GM12874 (cell line): ENCODE data around the gene BCAS1.

Source experiments
- TF ChIP-seq, protein P1 (sequence below): IDR thresholded peaks from 2 replicates; pipeline ENCODE4 v1.5.1; 2011; ENCODE audit warnings: low read depth, mild to moderate bottlenecking, control low read depth, low read length, moderate library complexity; ENCODE audit not compliant: insufficient read depth

Gene BCAS1

DNA sequence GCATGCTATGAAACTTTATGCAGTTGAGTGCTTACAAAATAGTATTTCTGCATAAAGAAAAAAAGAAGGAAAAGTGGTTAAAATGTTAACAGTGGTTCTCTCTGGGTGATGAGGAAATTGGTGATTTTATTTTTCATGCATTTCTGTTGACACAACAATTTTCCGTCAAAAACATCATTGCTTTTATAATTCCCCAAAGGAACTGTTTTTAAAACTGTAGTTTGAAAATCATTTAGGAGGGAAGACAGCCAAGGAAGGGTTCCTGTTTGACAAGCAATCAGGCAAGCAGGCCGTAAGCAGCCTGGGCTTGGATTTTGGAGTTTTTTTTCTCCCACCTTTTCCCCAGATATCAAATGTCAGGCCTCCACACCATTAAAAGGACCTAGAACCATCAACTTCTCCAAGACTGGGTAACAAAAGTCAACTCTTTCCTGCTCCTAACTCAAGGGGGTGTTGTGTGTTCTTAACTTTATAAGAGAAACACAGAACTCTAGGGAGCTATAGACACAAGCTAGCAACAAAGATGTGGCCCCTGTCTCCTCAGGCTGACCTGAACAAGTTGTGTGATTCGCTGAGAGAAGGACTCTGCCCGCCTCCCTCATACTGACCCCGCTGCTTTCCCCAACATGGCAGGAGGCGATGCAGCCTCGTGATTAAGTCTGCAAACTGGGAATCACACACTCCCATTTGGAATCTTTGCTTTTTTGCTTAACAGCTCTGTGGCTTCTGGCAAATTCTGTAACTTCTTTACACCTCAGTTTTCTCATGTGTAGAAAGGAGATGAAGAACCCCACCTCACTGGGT, 146.6 kb downstream of the BCAS1 start:
- TF ChIP-seq, protein P1, sequence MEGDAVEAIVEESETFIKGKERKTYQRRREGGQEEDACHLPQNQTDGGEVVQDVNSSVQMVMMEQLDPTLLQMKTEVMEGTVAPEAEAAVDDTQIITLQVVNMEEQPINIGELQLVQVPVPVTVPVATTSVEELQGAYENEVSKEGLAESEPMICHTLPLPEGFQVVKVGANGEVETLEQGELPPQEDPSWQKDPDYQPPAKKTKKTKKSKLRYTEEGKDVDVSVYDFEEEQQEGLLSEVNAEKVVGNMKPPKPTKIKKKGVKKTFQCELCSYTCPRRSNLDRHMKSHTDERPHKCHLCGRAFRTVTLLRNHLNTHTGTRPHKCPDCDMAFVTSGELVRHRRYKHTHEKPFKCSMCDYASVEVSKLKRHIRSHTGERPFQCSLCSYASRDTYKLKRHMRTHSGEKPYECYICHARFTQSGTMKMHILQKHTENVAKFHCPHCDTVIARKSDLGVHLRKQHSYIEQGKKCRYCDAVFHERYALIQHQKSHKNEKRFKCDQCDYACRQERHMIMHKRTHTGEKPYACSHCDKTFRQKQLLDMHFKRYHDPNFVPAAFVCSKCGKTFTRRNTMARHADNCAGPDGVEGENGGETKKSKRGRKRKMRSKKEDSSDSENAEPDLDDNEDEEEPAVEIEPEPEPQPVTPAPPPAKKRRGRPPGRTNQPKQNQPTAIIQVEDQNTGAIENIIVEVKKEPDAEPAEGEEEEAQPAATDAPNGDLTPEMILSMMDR = no peak

DNA sequence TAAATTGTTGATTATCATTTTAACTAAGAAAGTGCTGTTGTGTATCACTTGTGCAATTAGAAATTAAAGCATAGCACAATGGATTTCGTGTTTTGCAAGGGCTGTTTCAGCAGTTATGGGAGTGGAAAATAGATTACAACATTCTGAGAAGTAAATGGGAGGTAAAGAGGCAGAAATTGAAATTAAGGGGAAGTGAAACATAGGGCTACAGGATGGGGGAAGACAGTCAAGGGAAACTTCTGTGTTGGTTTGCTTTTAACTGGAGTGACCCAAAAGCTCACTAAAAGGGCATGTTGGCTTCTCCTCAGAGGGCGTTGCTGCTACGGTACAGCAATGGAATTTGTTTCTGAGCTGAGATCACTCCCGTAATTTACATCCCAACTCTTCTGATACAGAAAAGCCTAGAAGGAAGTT, 147.5 kb downstream of the BCAS1 start:
- TF ChIP-seq, protein P1 = no peak

DNA sequence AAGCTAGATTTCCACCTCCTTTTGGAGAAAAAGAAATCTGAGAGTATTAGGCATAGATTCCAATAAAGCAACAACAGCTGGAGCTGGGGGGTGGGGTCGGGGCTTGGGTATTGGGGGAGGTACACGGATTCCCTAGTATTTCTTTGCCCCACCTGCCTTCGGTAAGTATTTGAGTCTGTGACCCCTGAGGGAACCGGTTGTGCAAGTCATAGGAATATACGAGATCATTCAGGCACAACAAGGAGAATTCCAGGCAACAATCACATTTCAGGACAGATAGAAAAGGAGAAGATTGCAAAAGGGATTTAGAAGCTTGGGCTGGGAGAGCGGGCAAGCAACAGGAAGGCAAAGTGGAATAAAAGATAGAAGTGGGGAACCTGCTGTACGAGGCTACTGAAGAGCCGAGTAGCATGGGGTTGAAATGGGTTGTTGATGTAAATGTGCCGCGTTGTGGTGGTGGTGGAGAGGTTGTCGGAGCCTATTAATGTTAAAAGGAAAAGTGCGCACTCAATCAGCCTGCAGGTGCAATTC, 148.9 kb downstream of the BCAS1 start:
- TF ChIP-seq, protein P1 = no peak

DNA sequence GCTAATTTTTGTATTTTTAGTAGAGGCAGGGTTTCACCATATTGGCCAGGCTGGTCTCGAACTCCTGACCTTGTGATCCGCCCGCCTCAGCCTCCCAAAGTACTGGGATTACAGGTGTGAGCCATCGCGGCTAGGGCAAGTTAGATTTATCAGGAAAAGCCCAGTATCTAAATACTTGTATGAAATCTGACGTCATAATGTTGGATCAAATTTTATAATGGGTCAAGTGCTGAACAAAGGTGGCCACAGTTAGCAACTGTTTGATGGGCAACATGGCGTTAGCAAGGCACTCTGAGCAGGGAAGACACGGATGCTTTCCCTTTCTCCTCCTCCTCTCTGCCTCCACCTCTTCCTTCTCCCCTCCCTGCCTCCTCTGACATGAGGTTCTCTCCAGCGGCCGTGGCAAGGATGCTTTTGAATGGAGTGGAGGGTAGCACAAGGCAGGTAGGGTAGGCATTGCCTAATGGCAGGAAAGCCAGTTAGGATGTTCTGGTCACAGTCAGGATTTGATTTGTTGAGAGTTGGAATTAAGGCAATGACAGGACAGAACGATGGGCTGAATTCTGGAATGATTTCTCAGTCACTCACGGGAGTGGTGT, 149.6 kb downstream of the BCAS1 start:
- TF ChIP-seq, protein P1 = no peak

DNA sequence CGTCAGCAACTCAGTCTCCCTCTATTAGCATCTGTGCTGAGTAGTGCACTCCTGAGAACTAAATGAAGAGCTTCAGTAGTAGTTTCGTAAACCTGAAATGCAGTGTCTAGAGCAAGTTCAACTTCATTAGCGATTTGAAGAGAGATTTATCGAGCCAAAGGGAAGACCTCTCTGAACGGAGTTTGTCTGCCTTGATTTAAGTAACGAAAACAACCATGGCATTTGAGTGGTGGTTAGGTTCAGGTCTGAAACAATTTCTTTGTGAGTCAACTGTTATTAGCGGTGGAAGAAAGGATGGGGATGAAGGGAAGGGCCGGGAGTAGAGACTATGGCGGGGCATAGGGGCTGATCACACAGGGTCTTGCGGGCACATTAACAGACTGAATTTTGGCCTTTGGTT, 150.5 kb downstream of the BCAS1 start:
- TF ChIP-seq, protein P1 = no peak

DNA sequence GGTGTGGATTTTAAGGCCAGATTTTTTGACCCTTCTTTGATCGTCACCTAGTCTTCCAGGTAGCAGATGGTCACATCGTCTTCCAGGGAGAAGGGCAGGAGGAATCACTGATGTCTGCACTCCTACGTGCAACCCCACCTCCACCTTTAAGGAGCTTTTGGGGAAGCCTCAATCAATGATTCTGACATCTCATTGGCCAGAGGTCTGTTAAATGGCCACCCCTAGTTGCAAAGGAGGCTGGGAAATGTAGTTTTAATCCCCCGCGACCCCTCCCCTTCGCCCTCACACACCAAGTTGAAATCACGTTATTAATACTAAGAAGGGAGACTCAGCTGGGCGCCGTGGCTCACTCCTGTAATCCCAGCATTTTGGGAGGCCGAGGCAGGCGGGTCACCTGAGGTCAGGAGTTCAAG, 151.4 kb downstream of the BCAS1 start:
- TF ChIP-seq, protein P1 = no peak

DNA sequence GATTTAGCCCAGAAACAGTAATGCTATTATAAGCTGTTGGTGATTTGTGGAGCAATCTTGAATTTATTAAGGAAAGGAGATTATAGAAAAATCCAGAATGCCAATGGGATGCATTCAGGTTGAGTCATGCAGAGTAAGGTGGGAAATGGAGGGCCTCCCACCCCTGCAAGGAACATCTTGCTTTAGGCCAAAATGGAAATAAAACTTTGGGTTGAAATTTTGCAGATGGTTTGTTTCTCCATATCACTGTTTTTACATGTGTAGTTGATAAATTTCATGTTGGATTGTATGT, 152.4 kb downstream of the BCAS1 start:
- TF ChIP-seq, protein P1 = no peak
